H9 (cell line): ENCODE results near the gene CCDC102B. TPM values are rescaled to one million over a fixed set of nuclear protein-coding genes. Genes with fewer than 3 reads are reported as not detected.

ENCODE experiments used
- DNase-seq: peaks from one replicate; pipeline ENCODE4 v3.0.0-alpha.2; 2017
- H2AFZ ChIP-seq: one replicate; pipeline ENCODE4 v1.6.1; 2013; ENCODE audit warnings: mild to moderate bottlenecking, low read length, control low read depth, moderate library complexity
- H2AK5ac ChIP-seq: 2 replicates; pipeline ENCODE4 v1.6.1; 2013; ENCODE audit warnings: low read length, control low read depth, mixed read lengths; ENCODE audit not compliant: insufficient read length
- H2BK120ac ChIP-seq: one replicate; pipeline ENCODE4 v1.6.1; 2013; ENCODE audit warnings: low read depth, mild to moderate bottlenecking, low read length, control low read depth, inconsistent platforms; ENCODE audit not compliant: poor library complexity, severe bottlenecking
- H2BK12ac ChIP-seq: 2 replicates; pipeline ENCODE4 v1.6.1; 2013; ENCODE audit warnings: low read length, control low read depth, mixed read lengths, low read depth; ENCODE audit not compliant: insufficient read length
- H2BK15ac ChIP-seq: 2 replicates; pipeline ENCODE4 v1.6.1; 2013; ENCODE audit warnings: low read depth, low read length, control low read depth
- H2BK20ac ChIP-seq: one replicate; pipeline ENCODE4 v1.6.1; 2013; ENCODE audit warnings: low read depth, mild to moderate bottlenecking, low read length, control low read depth, inconsistent platforms; ENCODE audit not compliant: poor library complexity, severe bottlenecking
- H2BK5ac ChIP-seq: 2 replicates; pipeline ENCODE4 v1.6.1; 2013; ENCODE audit warnings: low read length, control low read depth, mixed read lengths; ENCODE audit not compliant: insufficient read length
- H3K14ac ChIP-seq: 2 replicates; pipeline ENCODE4 v1.6.1; 2013; ENCODE audit warnings: low read length, control low read depth; ENCODE audit not compliant: insufficient read depth
- H3K18ac ChIP-seq: 2 replicates; pipeline ENCODE4 v1.6.1; 2013; ENCODE audit warnings: low read depth, mild to moderate bottlenecking, mixed read lengths, low read length, control low read depth; ENCODE audit not compliant: insufficient read length
- H3K23ac ChIP-seq: 2 replicates; pipeline ENCODE4 v1.6.1; 2013; ENCODE audit warnings: low read length, control low read depth, mixed read lengths, low read depth; ENCODE audit not compliant: insufficient read length
- H3K23me2 ChIP-seq: 2 replicates; pipeline ENCODE4 v1.6.1; 2013; ENCODE audit warnings: low read depth, mild to moderate bottlenecking, mixed read lengths, low read length, control low read depth; ENCODE audit not compliant: insufficient read length, poor library complexity, severe bottlenecking
- H3K27ac ChIP-seq: 2 replicates; pipeline ENCODE4 v1.5.1; 2013; ENCODE audit warnings: low read length, control low read depth, mixed read lengths, low read depth; ENCODE audit not compliant: insufficient read length
- H3K27me3 ChIP-seq: 2 replicates; pipeline ENCODE4 v1.6.1; 2013; ENCODE audit warnings: low read length, control low read depth, inconsistent platforms; ENCODE audit not compliant: insufficient read depth
- H3K4ac ChIP-seq: 2 replicates; pipeline ENCODE4 v1.6.1; 2013; ENCODE audit warnings: low read depth, mild to moderate bottlenecking, control low read depth, inconsistent platforms, low read length, moderate library complexity
- H3K4me1 ChIP-seq: 2 replicates; pipeline ENCODE4 v1.6.1; 2013; ENCODE audit warnings: low read length, control low read depth, inconsistent platforms; ENCODE audit not compliant: insufficient read depth
- H3K4me2 ChIP-seq: 2 replicates; pipeline ENCODE4 v1.6.1; 2013; ENCODE audit warnings: low read length, control low read depth, mixed read lengths; ENCODE audit not compliant: insufficient read length, insufficient read depth
- H3K56ac ChIP-seq: 2 replicates; pipeline ENCODE4 v1.6.1; 2013; ENCODE audit warnings: low read depth, mild to moderate bottlenecking, mixed read lengths, low read length, control low read depth; ENCODE audit not compliant: insufficient read length
- H3K79me1 ChIP-seq: 2 replicates; pipeline ENCODE4 v1.6.1; 2013; ENCODE audit warnings: low read depth, mild to moderate bottlenecking, moderate library complexity, low read length, control low read depth, inconsistent platforms; ENCODE audit not compliant: insufficient read depth, poor library complexity, severe bottlenecking
- H3K79me2 ChIP-seq: 2 replicates; pipeline ENCODE4 v1.6.1; 2013; ENCODE audit warnings: low read length, control low read depth, inconsistent platforms; ENCODE audit not compliant: insufficient read depth
- H3K9ac ChIP-seq: 2 replicates; pipeline ENCODE4 v1.6.1; 2013; ENCODE audit warnings: low read length, control low read depth, mixed read lengths; ENCODE audit not compliant: insufficient read length; ENCODE audit errors: extremely low read depth
- H3K9me3 ChIP-seq: one replicate; pipeline ENCODE4 v1.6.1; 2013; ENCODE audit warnings: low read depth, low read length, inconsistent platforms; ENCODE audit not compliant: control insufficient read depth
- H3T11ph ChIP-seq: one replicate; pipeline ENCODE4 v1.6.1; 2013; ENCODE audit warnings: mild to moderate bottlenecking, low read length, control low read depth, inconsistent platforms
- H4K20me1 ChIP-seq: one replicate; pipeline ENCODE4 v1.6.1; 2013; ENCODE audit not compliant: control insufficient read depth, insufficient read length, insufficient read depth
- H4K5ac ChIP-seq: 2 replicates; pipeline ENCODE4 v1.6.1; 2013; ENCODE audit warnings: low read depth, mild to moderate bottlenecking, mixed read lengths, low read length, control low read depth; ENCODE audit not compliant: insufficient read length
- H4K8ac ChIP-seq: replicated peaks from 2 replicates; pipeline ENCODE4 v1.6.1; 2013; ENCODE audit warnings: low read length, control low read depth, mixed read lengths, low read depth; ENCODE audit not compliant: insufficient read length
- H4K91ac ChIP-seq: 2 replicates; pipeline ENCODE4 v1.6.1; 2013; ENCODE audit warnings: low read depth, mild to moderate bottlenecking, moderate library complexity, mixed read lengths, low read length, control low read depth; ENCODE audit not compliant: insufficient read length
- H3K27ac Mint-ChIP-seq, 3 experiments: 2 replicates in 2 of 3; 3 replicates in 1 of 3; pipeline ENCODE4 v1.8.0; 2020 to 2021; ENCODE audit warnings: mixed read lengths in 3 of 3, mild to moderate bottlenecking in 1 of 3, moderate library complexity in 1 of 3
- H3K27me3 Mint-ChIP-seq: 2 replicates; pipeline ENCODE4 v1.8.0; 2021; ENCODE audit warnings: low read depth, mild to moderate bottlenecking, moderate library complexity, mixed read lengths
- H3K36me3 Mint-ChIP-seq, 3 experiments: 2 replicates in 2 of 3; 3 replicates in 1 of 3; pipeline ENCODE4 v1.8.0; 2020 to 2021; ENCODE audit warnings: low read depth in 3 of 3, mixed read lengths in 3 of 3; ENCODE audit not compliant: insufficient read depth in 1 of 3
- H3K4me1 Mint-ChIP-seq, 2 experiments: 2 replicates each; pipeline ENCODE4 v1.8.0; 2020; ENCODE audit warnings: mixed read lengths in 2 of 2
- H3K4me3 Mint-ChIP-seq, 2 experiments: 2 replicates in 1 of 2; 3 replicates in 1 of 2; pipeline ENCODE4 v1.8.0; 2020 to 2021; ENCODE audit warnings: mild to moderate bottlenecking in 2 of 2, mixed read lengths in 2 of 2, moderate library complexity in 1 of 2
- H3K9me3 Mint-ChIP-seq, 2 experiments: 2 replicates in 1 of 2; 3 replicates in 1 of 2; pipeline ENCODE4 v1.8.0; 2020; ENCODE audit warnings: mild to moderate bottlenecking in 2 of 2, mixed read lengths in 2 of 2, moderate library complexity in 1 of 2
- CTCF ChIP-seq: fragments of 200-600 bp; sonication (generic); conservative IDR thresholded peaks from 3 replicates; pipeline ENCODE4 v1.8.0; 2021; ENCODE audit warnings: antibody characterized with exemption, mild to moderate bottlenecking
- WGBS: extraction: QIAGEN DNeasy Blood & Tissue Kit; methylation state at CpG from one replicate; pipeline ENCODE4 v1.1.7; 2013; ENCODE audit warnings: missing lambda C conversion rate, low lambda C conversion rate, mixed read lengths; ENCODE audit not compliant: insufficient read length; ENCODE audit errors: extremely low coverage; 5-methylcytosine and 5-hydroxymethylcytosine counted together
- total RNA-seq: library from RNA; stranded (reverse); gene quantifications from 2 replicates; pipeline ENCODE4 v1.2.1, GENCODE V29; 2021

Gene CCDC102B
- total RNA-seq, 1 experiment from 2014 or later = 1.2 TPM

GRCh38 chr18:68944330-68944729, 146.4 kb downstream of the CCDC102B start:
- Histone ChIP-seq H3K79me2 (no peaks in the 10 kb centered on the region), H3K9me3 (no peaks in the 10 kb centered on the region), H3K18ac (no peak overlapping the region), H4K5ac (no peak overlapping the region), H3T11ph (no peak overlapping the region), H3K27ac (no peak overlapping the region), H3K27me3 (no peaks in the 10 kb centered on the region), H3K14ac (no peak overlapping the region), H2BK15ac (no peak overlapping the region), H3K79me1 (no peaks in the 10 kb centered on the region), H3K9ac (no peak overlapping the region), H4K8ac (no peak overlapping the region), H2AFZ (no peak overlapping the region), H3K56ac (no peak overlapping the region), H3K4me2 (no peak overlapping the region), H2AK5ac (no peak overlapping the region), H4K91ac (no peak overlapping the region), H3K23ac (no peak overlapping the region), H2BK12ac (no peak overlapping the region), H3K4ac (no peak overlapping the region), H3K4me1 (peaks cover 9% of the 10 kb centered on the region; the same call in 1 of the 2 replicates), H4K20me1 (no peaks in the 10 kb centered on the region), H2BK5ac (no peak overlapping the region), H2BK120ac (no peak overlapping the region), H3K23me2 (no peaks in the 10 kb centered on the region), H2BK20ac (no peak overlapping the region)
- Mint-ChIP-seq H3K4me3 (no peak overlapping the region; a peak in 1 of 5 replicates), H3K27ac (peak overlapping the region in 1 of 3 experiments; percentile 67; a peak in 2 of 7 replicates), H3K4me1 (peaks cover 28 to 32% of the 10 kb centered on the region in 2 experiments), H3K27me3 (no peaks in the 10 kb centered on the region), H3K36me3 (no peaks in the 10 kb centered on the region), H3K9me3 (no peaks in the 10 kb centered on the region)
- DNase-seq = no peak
- no CpG with 5 or more reads among the region's 1 CpG for WGBS
- TF ChIP-seq CTCF = no peak
